ENCODE data around the gene PLXNA4. TPM values are rescaled to one million over a fixed set of nuclear protein-coding genes. Genes with fewer than 3 reads are reported as not detected.

PLXNA4 gene
- total RNA-seq, 1 donor from 2014 or later: 0.38 TPM

- TF ChIP-seq CTCF (IDR thresholded peaks at IDR 0.05; ENCODE audit: unreplicated experiment): no peak
- H3K27ac Mint-ChIP-seq: no peak overlapping the region
- DNase-seq (ENCODE audit: low spot score, unreplicated experiment): no peak
- H3K4me3 Mint-ChIP-seq (ENCODE audit: low read depth): no peak overlapping the region
- H3K9me3 Mint-ChIP-seq (ENCODE audit: low read depth): no peaks in the 10 kb centered on the region
- H3K4me1 Mint-ChIP-seq (ENCODE audit: low read depth): no peaks in the 10 kb centered on the region
- H3K27me3 Mint-ChIP-seq: no peaks in the 10 kb centered on the region
- H3K36me3 Mint-ChIP-seq (ENCODE audit: insufficient read depth): no peaks in the 10 kb centered on the region
These were observed 463.6 kb downstream of the PLXNA4 start for GRCh38 chr7:132112657-132113056.

GRCh38 chr7:132112106-132112505 is 464.2 kb downstream of the PLXNA4 start:
- Mint-ChIP-seq H3K4me1 (ENCODE audit: low read depth) (no peaks in the 10 kb centered on the region), H3K27ac (no peak overlapping the region), H3K36me3 (ENCODE audit: insufficient read depth) (no peaks in the 10 kb centered on the region), H3K27me3 (no peaks in the 10 kb centered on the region), H3K9me3 (ENCODE audit: low read depth) (no peaks in the 10 kb centered on the region), H3K4me3 (ENCODE audit: low read depth) (no peak overlapping the region)
- DNase-seq (ENCODE audit: low spot score, unreplicated experiment): no peak
- TF ChIP-seq CTCF (IDR thresholded peaks at IDR 0.05; ENCODE audit: unreplicated experiment): no peak

GRCh38 chr7:132110692-132111091 is 465.6 kb downstream of the PLXNA4 start:
- DNase-seq (ENCODE audit: low spot score, unreplicated experiment): no peak
- H3K27ac Mint-ChIP-seq: no peak overlapping the region
- no peaks in the 10 kb centered on the region for H3K36me3 Mint-ChIP-seq (ENCODE audit: insufficient read depth)
- no peak overlapping the region for H3K4me3 Mint-ChIP-seq (ENCODE audit: low read depth)
- no peak for TF ChIP-seq CTCF (IDR thresholded peaks at IDR 0.05; ENCODE audit: unreplicated experiment)
- no peaks in the 10 kb centered on the region for H3K4me1 Mint-ChIP-seq (ENCODE audit: low read depth)
- no peaks in the 10 kb centered on the region for H3K27me3 Mint-ChIP-seq
- H3K9me3 Mint-ChIP-seq (ENCODE audit: low read depth): no peaks in the 10 kb centered on the region

- H3K27ac Mint-ChIP-seq: no peak overlapping the region
- no peak overlapping the region for H3K4me3 Mint-ChIP-seq (ENCODE audit: low read depth)
- no peaks in the 10 kb centered on the region for H3K9me3 Mint-ChIP-seq (ENCODE audit: low read depth)
- H3K4me1 Mint-ChIP-seq (ENCODE audit: low read depth): no peaks in the 10 kb centered on the region
- H3K36me3 Mint-ChIP-seq (ENCODE audit: insufficient read depth): no peaks in the 10 kb centered on the region
- TF ChIP-seq CTCF (IDR thresholded peaks at IDR 0.05; ENCODE audit: unreplicated experiment): no peak
- H3K27me3 Mint-ChIP-seq: no peaks in the 10 kb centered on the region
- no peak for DNase-seq (ENCODE audit: low spot score, unreplicated experiment)
These were observed 466.5 kb downstream of the PLXNA4 start for GRCh38 chr7:132109769-132110168.

- DNase-seq (ENCODE audit: low spot score, unreplicated experiment): no peak
- TF ChIP-seq CTCF (IDR thresholded peaks at IDR 0.05; ENCODE audit: unreplicated experiment): no peak
- H3K36me3 Mint-ChIP-seq (ENCODE audit: insufficient read depth): no peaks in the 10 kb centered on the region
These were observed 467.7 kb downstream of the PLXNA4 start for GRCh38 chr7:132108563-132108962.

More at GRCh38 chr7:132108563-132108962, 467.7 kb downstream of the PLXNA4 start:
- H3K27ac Mint-ChIP-seq: no peak overlapping the region
- no peaks in the 10 kb centered on the region for H3K27me3 Mint-ChIP-seq
- H3K4me1 Mint-ChIP-seq (ENCODE audit: low read depth): no peaks in the 10 kb centered on the region
- no peaks in the 10 kb centered on the region for H3K9me3 Mint-ChIP-seq (ENCODE audit: low read depth)
- no peak overlapping the region for H3K4me3 Mint-ChIP-seq (ENCODE audit: low read depth)

Measured in progenitor cell of endocrine pancreas (in vitro differentiated cells).